ENCODE results near the gene ARFRP1.

GRCh38 chr20:63695424-63696305, 12.1 kb downstream of the ARFRP1 start:
- TF ChIP-seq CTCF (IDR thresholded peaks at IDR 0.05; ENCODE audit: low read length) (no peak), EZH2 (IDR thresholded peaks at IDR 0.05; ENCODE audit: borderline replicate concordance, low read length) (no peak)
